ENCODE data around the gene GRK1.

GRK1 gene

DNA sequence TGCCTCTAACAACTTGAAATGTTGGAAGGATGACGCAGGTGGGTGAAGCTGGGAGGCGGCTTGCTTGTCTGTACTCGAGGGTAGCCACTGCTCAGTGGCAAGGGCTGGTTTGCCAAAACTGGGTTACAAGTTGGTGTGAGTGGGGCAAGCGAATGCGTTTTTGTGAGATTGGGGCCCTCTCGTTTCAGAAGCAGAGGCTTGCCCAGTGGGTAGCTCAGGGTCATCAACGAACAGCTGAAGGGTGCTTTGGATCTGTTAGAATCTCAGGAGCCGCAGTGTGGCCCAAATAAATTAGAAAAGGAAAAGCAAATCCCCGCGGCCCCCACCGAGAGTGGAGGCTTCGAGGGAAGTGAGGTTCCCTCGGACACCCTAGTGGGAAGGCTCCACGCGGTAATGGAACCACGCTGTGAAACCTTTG lies 16.3 kb upstream of the GRK1 start:
- no peak for DNase-seq

DNA sequence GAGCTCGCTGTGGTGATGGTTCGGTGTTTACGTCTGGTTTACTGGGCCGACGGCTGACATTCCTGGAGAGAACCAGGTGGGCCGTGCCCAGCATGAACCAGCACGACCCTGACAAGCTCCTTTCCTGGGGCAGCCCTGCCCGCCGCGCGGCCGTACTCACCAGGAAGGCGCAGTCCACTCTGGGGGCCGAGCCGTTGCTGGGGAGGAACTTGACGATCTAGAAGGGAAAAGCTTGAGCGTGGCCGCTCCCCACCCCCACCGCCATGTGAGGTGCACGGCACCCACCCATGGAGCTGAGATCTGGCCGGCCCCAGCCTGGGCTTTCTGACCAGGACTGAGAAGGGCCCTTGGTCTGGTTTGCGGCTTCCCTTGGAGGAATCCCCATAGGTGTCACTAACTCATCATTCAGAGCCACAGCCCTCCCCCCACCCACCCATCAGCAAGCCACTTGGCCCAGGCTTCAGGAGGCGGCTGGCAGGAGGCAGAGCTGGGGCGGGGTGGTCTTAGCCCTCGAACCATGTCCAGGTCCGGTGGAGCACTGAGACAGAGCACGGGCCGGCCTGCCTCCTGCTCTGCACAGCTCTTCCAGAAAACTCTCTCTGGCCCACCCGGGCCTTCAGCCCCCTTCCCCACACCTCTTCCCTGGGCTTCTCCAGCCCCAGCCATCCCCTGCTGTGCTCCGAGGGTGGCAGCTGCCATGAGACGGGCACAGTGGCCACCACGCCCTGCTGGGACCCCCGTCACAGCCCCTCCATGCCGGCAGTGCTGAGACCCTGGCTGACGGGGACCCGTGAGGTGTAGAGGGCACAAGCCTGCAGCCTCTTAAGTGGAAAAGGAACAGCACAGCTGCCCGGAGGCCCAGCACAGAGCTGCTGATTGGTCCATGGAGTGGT lies 15.3 kb upstream of the GRK1 start:
- DNase-seq, result no peak

DNA sequence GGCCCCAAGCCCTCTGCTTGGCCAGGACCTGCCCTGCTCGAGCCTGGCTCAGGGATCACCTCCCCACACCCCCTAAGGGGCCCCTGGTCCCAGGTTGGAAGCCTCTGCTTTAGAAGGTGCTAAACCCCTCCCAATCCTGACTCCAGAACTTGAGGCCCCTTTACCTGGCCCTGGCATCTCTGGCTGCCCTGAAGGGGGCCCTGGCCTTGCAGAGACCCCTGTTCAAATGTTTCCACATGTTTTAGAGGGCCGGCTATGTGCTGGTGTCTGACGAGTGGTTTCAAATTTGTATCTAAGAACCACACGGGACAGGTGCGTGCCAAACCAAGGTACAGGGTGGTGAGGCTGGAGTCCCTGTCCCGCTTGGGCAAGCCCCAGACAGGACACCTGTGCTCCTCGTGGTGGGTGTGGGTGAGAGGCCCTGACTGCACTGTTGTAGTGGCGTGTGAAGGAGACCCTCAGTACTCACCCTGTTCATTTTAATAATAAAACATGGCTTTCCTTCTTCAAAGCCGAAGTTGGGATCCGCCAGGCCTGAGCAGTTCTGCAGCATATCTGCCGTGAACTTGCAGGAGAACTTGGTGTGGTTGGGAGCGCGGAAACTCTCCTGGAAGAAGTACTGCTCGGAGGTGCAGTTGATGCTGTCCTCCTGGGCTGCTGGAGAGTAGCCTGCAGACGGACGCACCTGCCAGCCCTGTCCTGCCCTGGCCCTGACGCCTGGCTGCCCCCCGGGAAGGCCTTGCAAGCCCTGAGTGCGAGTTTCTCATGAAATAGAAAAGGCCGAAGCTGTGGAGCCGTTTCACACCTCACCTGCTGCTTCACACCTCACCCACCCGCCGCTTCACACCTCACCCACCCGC lies 14.4 kb upstream of the GRK1 start:
- no peak for DNase-seq

- DNase-seq, result no peak
Observed at GRCh38 chr13:113653264-113654174, 13.5 kb upstream of the GRK1 start.

DNA sequence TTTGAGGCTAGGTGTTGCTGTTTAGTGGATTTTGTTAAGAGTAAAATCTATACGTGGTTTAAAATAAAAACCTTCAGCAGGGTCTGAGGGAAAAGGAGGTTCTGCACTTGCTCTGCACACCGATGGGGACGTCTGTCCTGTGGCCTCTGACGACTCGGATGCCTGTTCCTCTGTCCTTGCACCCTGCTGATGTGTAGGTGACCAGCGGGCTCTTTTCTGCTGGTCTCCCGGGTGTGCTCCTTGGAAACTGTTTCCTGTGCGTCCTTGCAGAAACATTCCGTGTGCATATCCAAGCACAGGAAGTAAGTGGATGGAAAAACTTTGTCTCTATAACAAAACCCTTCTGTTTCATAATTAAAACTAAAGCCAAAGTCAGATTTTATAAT lies 12.9 kb upstream of the GRK1 start:
- DNase-seq, result no peak

DNA sequence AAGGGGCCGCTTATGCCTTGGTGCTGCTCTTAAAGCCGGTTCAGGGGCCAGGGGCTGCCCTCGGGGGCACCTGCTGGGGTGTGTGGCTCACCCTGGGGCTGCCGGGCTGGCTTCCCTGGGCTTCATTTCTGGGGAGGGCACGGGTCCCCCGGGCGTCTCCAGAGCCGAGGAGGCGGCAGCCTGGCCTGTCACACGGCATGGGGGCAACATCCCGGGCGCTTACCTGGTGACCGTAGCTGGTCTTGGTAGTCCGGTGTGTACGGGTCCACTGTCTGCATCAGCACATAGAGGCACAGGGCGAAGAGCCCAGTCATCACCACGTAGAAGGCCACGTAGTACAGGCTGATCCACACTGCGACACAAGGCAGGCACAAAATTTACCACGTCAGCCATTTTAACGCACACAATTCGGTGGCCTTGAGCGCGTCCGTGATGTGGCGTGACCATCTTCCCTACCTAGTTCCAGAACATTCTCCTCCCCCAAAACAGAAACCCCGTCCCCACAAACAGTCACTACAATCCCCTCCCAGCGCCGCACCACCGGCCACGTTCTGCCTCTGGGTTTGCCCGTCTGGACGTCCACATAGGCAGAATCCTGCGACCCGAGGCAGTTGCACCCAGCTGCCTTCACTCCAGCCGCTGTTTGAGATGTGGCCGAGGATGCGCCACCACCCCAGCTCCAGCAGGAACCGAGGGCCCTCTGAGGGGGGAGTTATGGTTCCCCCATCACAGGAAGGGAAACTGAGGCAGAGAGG lies 12.3 kb upstream of the GRK1 start:
- DNase-seq, result no peak

DNA sequence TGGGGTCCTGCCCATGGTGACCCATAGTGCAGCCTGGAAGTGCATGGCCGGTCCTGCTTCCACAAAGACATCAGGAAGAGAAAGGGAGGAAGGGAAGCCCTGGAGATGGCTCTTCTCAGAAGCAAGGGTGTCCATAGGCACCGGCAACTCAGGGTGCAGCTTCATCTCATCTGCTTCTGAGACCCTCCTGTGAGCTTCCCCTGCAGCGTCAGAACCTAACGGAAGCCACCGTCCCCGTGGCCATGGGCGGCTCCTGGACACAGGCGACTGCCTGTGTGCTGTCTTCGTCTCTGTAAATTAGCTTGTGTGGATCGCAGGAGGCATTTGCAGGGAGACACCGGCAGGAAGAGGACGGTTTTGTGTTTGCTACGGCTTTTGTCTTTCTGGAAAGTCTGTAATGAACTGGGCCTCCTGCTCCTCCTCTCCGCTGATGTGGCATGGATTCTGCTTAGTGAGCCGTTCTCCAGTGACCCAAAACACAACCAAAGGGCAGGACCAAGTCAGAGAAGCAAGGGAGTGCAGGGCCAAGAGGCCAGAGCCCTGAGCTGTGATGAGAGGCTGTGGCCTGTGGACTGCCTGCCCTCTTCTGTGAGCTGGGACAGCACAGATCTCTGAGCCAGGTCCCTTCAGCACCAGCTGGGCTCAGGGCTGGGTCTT lies 11.5 kb upstream of the GRK1 start:
- DNase-seq, result no peak

DNA sequence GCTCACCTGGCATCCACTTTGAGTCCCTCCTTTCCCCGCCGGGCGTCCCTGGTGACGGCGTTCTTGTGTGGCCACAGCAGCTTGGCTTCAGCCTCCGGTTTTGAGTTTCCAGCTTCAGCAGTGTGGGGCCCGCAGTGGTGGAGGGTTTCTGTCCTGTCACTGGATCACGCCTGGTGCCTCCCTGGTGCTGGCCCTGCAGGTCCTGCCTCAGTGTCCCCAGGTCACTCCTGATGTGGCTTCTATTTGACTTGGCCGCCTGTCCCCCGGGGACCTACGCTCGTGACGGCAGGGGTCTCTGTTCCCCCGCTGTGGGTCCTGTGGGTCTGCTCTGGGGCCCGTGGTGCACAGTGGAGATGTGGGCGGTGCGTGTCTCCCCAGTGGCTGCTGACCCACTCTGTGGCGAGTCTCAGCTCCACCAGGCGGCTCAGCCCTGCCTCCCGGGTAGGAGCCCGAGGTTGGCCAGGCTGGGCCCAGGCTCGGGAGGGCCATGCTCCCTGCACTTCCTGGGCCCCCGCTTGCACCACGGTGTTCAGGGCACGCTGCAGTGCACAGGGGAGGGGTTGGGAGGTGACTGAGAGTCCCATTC lies 10.9 kb upstream of the GRK1 start:
- no peak for DNase-seq

DNA sequence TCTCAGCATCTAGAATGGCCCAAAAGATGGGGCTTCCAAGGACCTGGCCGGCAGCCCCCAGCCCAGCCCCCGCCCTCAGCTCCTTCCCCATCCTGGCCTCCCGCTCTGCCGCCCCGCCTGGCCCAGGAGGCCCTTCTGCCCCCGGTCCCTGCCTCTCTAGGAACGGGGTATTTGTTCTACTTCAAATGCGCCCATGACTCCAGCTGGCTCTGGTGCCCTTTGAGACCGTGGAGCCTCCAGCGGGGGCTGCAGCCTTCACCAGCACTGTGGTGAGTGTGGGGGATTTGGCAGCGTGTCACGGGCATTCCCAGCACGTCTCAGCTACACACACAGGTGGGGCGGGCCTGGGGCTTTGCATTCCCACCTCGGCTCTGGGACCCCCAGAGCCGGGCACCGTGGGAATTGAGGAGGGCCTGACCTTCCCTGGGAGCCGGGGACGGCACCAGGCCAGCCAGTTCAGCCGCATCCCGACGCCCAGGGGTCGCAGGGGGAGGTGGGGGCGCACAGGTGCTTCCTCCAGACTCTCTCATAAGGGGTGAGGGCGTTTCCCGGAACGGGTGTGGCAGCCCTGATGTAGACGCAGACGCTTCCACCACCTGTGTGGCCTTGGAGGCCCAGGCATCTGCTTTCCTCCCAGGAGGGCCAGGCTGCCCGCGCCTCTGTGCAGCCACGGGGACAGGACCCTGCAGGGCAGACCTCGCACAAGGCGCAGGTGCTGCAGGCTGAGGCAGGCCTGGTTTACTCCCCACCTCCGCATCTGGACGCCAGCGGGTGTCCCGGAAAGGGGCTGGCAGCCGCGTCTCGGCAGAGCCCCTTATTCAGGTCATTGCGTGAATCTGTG lies 10.0 kb upstream of the GRK1 start:
- DNase-seq, result no peak

DNA sequence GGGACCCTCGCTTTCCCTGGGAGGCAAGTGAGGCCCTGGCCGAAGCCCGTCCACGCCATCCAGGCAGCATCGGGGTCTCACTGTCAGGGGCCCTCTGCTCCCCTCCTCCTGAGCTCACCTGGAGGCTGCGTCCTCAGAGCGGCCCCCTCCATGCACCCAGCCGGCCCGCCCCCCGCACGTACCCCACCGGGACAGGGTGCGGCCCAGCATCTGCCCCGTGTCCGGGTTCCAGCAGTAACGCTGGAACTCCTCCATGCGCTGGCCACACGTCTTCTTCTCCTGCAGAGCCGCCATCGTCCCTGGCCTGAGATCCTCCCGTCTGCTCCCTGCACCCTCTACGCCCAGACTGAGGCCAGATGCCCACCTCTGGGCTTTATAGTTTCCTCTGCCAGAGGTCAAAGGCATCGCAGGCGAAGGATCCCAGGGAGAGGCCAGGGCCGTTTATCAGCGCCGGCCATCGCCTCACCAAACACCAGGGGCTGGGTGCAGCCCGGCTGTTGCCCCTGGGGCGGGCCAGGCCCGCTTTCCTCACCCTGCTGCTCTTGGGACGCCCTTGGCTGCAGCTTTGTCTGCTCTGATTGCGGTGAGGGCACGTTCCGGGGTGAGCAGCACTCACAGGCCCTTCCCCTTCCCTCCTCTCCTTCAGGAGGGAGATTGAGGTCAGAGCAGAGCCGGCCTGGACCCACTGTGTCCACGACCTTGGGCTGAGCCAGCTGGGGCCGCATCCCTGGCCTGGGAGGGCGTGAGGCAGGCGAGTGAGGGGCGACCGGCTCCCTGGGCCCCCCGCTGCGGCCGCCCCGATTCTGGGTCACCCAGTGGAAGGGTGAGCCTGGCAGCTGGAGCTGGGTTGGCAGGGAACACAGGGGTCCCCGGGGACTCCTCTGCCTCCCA lies 8.9 kb upstream of the GRK1 start, which contains the start of gene ATP4B:
Gene ATP4B, minus strand, starts transcription at position 348 of the 891 bp plus-strand sequence. Its CDS starts 54 bp downstream, at position 294.
- DNase-seq, result no peak

DNA sequence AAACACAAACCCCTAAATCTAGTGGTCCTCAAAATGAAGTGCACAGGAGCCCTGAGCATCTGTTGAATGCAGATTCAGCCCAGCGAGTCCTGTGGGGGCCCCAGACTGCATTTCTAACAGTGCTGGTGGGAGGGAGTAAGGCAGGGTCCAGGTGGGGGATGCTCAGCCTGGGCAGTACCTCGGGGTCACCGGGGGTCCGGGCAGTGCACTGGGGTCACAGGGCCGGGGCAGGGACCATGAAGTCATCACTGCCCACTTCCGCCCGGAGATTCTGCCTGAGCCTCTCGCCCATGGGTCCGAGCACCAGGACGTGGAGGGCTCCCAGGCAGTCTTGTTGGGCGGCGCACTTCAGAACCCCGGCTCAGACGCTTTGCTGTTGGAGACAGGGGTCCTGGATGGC lies 8.2 kb upstream of the GRK1 start:
- no peak for DNase-seq

DNA sequence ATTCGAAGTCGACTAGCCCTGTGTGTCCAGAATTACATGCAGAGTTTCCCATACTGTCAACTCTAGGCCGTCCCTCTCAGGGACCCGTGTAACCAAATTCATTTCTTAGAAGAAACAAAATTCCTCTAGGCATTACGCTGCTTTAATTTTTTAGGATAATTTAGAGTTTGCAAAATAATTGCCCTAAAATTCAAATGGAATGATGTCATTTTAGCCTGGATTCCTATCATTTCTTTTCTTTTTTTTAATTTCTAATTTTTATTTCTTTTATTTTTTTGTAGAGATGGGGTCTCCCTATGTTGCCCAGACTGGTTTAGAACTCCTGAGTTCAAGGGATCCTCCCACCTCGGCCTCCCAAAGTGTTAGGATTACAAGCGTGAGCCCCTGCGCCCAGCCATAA lies 7.7 kb upstream of the GRK1 start:
- no peak for DNase-seq

GRCh38 chr13:113660066-113660465 lies 7.0 kb upstream of the GRK1 start:
- no peak for DNase-seq

DNA sequence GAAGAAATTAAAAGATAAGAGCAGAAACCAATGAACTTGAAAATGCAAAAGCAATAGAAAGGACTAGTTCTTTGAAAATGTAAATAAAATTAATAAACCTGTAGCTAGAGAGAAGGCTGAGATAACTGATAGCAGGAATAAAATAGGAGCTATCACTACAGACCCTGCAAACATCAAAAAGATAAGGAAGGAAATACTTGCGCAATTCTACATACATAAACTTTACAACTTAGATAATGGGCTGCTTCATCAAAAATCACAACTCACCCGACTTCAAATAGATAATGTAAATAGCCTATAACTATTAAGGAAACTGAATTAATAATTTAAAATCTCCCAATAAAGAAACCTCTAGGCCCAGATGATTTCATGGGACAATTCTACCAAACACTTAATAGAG lies 5.5 kb upstream of the GRK1 start:
- no peak for DNase-seq

DNA sequence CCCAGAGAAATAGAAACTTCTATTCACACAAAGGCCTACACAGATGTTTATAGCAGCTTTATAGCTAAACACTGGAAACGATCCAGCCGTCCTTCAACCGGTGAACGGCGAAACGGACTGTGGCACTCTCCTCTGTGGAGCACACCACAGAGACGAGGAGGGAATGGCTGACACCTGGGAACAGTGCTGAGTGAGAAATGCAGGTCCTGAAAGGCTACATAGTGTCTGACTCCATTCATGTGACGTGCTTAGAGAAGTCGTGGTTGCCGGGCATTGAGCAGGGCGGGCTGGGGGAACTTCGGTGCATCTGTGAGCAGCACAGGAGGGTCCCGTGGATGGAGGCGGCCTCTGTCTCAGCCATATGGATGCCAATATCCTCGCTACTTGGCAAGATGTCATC lies 3.1 kb upstream of the GRK1 start:
- no peak for DNase-seq

DNA sequence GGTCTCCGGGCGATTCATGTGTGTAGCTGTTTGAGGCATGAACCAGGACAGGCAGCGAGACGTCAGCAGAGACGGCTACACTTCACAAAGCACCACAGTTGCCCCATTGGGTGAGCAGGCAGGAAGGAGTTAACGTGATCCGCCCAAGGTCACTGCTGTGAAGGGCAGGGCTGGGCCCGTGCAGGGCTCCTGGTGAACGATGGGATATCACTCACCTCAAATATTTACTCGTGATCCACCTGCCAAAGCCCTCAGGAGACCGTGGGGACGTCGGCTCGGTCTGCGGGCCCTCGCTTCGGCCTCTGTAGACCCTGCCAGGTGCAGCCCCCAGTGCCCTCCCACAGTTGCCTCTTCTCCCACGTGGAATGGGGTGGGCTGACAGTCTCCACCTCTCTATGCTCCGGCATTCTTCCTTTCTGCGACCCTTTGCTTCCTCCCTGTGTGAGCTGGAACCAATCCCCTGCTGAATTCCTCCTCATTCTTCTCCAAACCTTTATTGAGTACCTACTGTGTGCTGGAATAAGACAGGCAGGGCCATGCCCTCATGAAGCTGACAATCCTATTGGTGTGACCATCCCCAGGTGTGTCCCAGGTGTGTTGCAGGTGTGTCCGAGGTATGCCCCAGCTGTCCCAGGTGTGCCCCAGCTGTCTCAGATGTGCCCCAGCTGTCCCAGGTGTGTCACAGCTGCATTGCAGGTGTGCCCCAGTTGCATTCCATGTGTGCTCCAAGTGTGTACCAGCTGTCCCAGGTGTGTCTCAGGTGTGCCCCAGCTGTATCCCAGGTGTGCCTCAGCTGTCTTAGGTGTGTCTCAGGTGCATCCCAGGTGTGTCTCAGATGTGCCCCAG lies 2.0 kb upstream of the GRK1 start:
- DNase-seq, result no peak

DNA sequence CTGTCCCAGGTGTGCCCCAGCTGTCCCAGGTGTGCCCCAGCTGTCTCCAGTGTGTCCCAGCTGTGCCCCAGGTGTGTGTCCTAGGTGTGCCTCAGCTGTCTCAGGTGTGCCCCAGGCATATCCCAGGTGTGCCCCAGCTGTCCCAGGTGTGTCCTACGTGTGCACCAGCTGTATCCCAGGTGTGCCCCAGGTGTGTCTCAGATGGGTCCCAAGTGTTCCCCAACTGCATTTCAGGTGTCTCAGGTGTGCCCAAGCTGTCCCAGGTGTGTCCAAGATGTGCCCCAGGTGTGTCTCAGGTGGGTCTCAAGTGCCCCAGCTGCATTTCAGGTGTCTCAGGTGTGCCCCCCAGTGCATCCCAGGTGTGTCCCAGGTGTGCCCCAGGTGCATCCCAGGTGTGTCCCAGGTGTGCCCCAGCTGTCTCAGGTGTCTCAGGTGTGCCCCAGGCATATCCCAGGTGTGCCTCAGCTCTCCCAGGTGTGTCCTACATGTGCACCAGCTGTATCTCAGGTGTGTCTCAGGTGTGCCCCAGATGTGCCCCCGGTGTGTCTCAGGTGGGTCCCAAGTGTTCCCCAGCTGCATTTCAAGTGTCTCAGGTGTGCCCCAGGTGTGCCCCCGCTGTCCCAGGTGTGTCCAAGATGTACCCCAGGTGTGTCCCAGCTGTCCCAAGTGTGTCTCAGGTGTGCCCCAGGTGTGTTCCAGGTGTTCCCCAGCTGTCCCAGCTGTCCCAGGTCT lies 1.3 kb upstream of the GRK1 start:
- no peak for DNase-seq

DNA sequence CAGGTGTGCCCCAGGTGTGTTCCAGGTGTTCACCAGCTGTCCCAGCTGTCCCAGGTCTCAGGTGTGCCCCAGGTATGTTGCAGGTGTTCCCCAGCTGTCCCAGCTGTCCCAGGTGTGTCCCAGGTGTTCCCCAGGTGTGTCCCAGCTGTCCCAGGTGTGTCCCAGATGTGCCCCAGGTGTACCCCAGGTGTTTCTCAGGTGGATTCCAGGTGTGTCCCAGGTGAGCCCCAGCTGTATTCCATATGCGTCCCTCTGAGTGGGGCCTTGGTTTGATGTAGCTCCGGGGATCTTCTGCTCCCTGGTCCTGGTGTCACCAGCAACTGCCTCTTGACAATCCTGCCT lies 719 bp upstream of the GRK1 start:
- no peak for DNase-seq

Measured in NCI-H187 treated with DMSO at 0.1 percent for 48 hours (cell line).